Measurements from ENCODE around the gene TSHZ2. TPM values are rescaled to one million over a fixed set of nuclear protein-coding genes. Genes with fewer than 3 reads are reported as not detected.

Gene TSHZ2
- total and polyA plus RNA-seq, 2 donors (not counting 3 experiments of a cell fraction or from before 2014, with no cell fraction given) = not detected

DNA sequence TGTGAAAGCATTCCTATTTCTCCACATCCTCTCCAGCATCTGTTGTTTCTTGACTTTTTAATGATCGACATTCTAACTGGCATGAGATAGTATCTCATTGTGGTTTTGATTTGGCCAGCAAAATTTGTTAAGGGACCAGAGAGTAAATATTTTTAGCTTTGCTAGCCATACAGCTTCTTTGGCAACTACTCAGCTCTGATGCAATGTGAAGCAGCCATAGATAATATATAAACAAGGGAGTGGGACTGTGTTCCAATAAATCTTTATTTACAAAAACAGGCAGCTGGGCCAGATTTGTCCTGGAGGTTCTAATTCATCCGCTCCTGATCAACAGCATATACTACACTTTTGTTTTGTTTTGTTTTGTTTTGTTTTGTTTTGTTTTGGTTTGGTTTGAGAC, 418.6 kb downstream of the TSHZ2 start:
- Histone ChIP-seq H3K9ac (replicated peaks; ENCODE audit: extremely low read depth, insufficient read depth, low read length) (no peak overlapping the region), H3K27ac (ENCODE audit: insufficient read depth, low read depth, low read length) (no peak overlapping the region), H3K4me2 (ENCODE audit: insufficient read depth, low read length) (no peak overlapping the region), H3K9me1 (replicated peaks; ENCODE audit: control insufficient read depth, extremely low read depth, insufficient read depth, low read length) (no peaks in the 10 kb centered on the region), H2AFZ (ENCODE audit: low read depth, low read length) (no peak overlapping the region), H3K79me2 (ENCODE audit: control insufficient read depth, insufficient read depth, low read length) (no peaks in the 10 kb centered on the region), H4K20me1 (replicated peaks; ENCODE audit: control insufficient read depth, extremely low read depth, insufficient read depth, low read length) (no peaks in the 10 kb centered on the region), H3K4me3 (replicated peaks in 1 of 3; ENCODE audit: insufficient read depth in 1 of 3, low read depth in 1 of 3, low read length in 3 of 3) (no peak overlapping the region), H3K4me1 (ENCODE audit: control insufficient read depth, extremely low read depth, insufficient read depth, low read length) (no peaks in the 10 kb centered on the region), H3K36me3 (ENCODE audit: control insufficient read depth in 2 of 2, extremely low read depth in 1 of 2, insufficient read depth in 2 of 2, low read length in 2 of 2) (no peaks in the 10 kb centered on the region), H3K9me3 (replicated peaks; ENCODE audit: control insufficient read depth, insufficient read depth, low read length) (no peaks in the 10 kb centered on the region), H3K27me3 (ENCODE audit: control insufficient read depth in 2 of 2, insufficient read depth in 2 of 2, low read length in 2 of 2) (no peaks in the 10 kb centered on the region)
- DNase-seq (ENCODE audit: low read depth, low spot score) (no peak), FAIRE-seq (no peak)
- BruUV-seq (replicated peaks) = no TSS peak
- intact Hi-C loops (cut with micrococcal nuclease) = no loop called here
- POLR2A ChIA-PET = no interaction called here
- dilution Hi-C loops (cut with MboI; ENCODE audit: extremely low pct_ligation_motif_present, low sequenced_read_pairs) = no loop called here
- CTCF ChIA-PET = interaction anchor here (1.5 kb wide), 1 partner anchor 1079 kb away, joined by 3 read pairs; no protein-coding TSS in a partner anchor
- TF ChIP-seq GATA2 (IDR thresholded peaks at IDR 0.05; ENCODE audit: insufficient read depth, insufficient read length, low read depth, low read length) (no peak), JUN (IDR thresholded peaks at IDR 0.05; ENCODE audit: borderline replicate concordance, insufficient read depth, insufficient read length, low read depth) (no peak), FOS (IDR thresholded peaks at IDR 0.05; ENCODE audit: borderline replicate concordance, insufficient read depth, low read length) (no peak), MYC (IDR thresholded peaks at IDR 0.05; ENCODE audit: low read depth, low read length) (no peak), POLR2AphosphoS5 (IDR thresholded peaks at IDR 0.05; ENCODE audit: insufficient read depth, low read depth, low read length) (no peak), EZH2 (IDR thresholded peaks at IDR 0.05; ENCODE audit: borderline replicate concordance, low read depth, low read length, severe bottlenecking) (no peak), POLR2A (IDR thresholded peaks at IDR 0.05; ENCODE audit: low read depth, low read length) (no peak)
- TF ChIP-seq, protein P1, sequence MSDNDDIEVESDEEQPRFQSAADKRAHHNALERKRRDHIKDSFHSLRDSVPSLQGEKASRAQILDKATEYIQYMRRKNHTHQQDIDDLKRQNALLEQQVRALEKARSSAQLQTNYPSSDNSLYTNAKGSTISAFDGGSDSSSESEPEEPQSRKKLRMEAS (IDR thresholded peaks at IDR 0.05; ENCODE audit: insufficient read depth, insufficient read length) = no peak
- TF ChIP-seq, protein P2, sequence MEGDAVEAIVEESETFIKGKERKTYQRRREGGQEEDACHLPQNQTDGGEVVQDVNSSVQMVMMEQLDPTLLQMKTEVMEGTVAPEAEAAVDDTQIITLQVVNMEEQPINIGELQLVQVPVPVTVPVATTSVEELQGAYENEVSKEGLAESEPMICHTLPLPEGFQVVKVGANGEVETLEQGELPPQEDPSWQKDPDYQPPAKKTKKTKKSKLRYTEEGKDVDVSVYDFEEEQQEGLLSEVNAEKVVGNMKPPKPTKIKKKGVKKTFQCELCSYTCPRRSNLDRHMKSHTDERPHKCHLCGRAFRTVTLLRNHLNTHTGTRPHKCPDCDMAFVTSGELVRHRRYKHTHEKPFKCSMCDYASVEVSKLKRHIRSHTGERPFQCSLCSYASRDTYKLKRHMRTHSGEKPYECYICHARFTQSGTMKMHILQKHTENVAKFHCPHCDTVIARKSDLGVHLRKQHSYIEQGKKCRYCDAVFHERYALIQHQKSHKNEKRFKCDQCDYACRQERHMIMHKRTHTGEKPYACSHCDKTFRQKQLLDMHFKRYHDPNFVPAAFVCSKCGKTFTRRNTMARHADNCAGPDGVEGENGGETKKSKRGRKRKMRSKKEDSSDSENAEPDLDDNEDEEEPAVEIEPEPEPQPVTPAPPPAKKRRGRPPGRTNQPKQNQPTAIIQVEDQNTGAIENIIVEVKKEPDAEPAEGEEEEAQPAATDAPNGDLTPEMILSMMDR (IDR thresholded peaks at IDR 0.05; ENCODE audit: extremely low read depth in 1 of 2, insufficient read depth in 1 of 2, low read depth in 1 of 2, low read length in 2 of 2) = no peak
